GM18868 (cell line): ENCODE results near the gene TFDP2.
"Not testable (repeated sequence)": the region's sequence is repeated elsewhere in the genome, so short reads cannot be mapped to it uniquely, and the experiment has no call there.

Source experiments
- ATAC-seq: cut with Tn5 transposase; IDR thresholded peaks from one replicate; pipeline ENCODE4 v1.9.1; 2021; ENCODE audit warnings: mild to moderate bottlenecking, moderate library complexity; ENCODE audit not compliant: unreplicated experiment

The TFDP2 gene

GRCh38 chr3:142077155-142077858, 72.0 kb downstream of the TFDP2 start:
- no peak for ATAC-seq

- not testable (repeated sequence) for ATAC-seq
Measured at GRCh38 chr3:142075656-142076055, 73.7 kb downstream of the TFDP2 start.

GRCh38 chr3:142072816-142073215, 76.5 kb downstream of the TFDP2 start:
- no peak for ATAC-seq

- ATAC-seq = no peak
Measured at GRCh38 chr3:142065932-142066331, 83.4 kb downstream of the TFDP2 start.

- no peak for ATAC-seq
Measured at GRCh38 chr3:142065344-142065743, 84.0 kb downstream of the TFDP2 start.

- no peak for ATAC-seq
Measured at GRCh38 chr3:142064454-142064853, 84.9 kb downstream of the TFDP2 start.

GRCh38 chr3:142057331-142057725, 92.0 kb downstream of the TFDP2 start:
- no peak for ATAC-seq

- ATAC-seq = no peak
Measured at GRCh38 chr3:142056656-142057330, 92.6 kb downstream of the TFDP2 start.

GRCh38 chr3:142053835-142054234, 95.5 kb downstream of the TFDP2 start:
- no peak for ATAC-seq

- no peak for ATAC-seq
Measured at GRCh38 chr3:142053244-142053643, 96.1 kb downstream of the TFDP2 start.

- ATAC-seq = no peak
Measured at GRCh38 chr3:142051351-142051750, 98.0 kb downstream of the TFDP2 start.

- no peak for ATAC-seq
Measured at GRCh38 chr3:142047021-142047369, 102.3 kb downstream of the TFDP2 start.

- no peak for ATAC-seq
Measured at GRCh38 chr3:142046320-142047020, 102.9 kb downstream of the TFDP2 start.

GRCh38 chr3:142040941-142041491, 108.3 kb downstream of the TFDP2 start:
- ATAC-seq = no peak

- ATAC-seq = no peak
Measured at GRCh38 chr3:142035308-142035922, 113.9 kb downstream of the TFDP2 start.

GRCh38 chr3:142033292-142033691, 116.1 kb downstream of the TFDP2 start:
- no peak for ATAC-seq

GRCh38 chr3:142031575-142031974, 117.8 kb downstream of the TFDP2 start:
- no peak for ATAC-seq

- no peak for ATAC-seq
Measured at GRCh38 chr3:142029791-142030190, 119.6 kb downstream of the TFDP2 start.

GRCh38 chr3:142029052-142029642, 120.2 kb downstream of the TFDP2 start:
- ATAC-seq = peak; percentile 60

- peak; percentile 64 for ATAC-seq
Measured at GRCh38 chr3:142028243-142028777, 121.0 kb downstream of the TFDP2 start.

GRCh38 chr3:142027735-142028134, 121.6 kb downstream of the TFDP2 start:
- peak; percentile 70 for ATAC-seq
